Heart right ventricle (tissue), 16 donors: ENCODE data around the gene PTPRN2. TPM values are rescaled to one million over a fixed set of nuclear protein-coding genes. Genes with fewer than 3 reads are reported as not detected.

Experiments used
- ATAC-seq, 8 donors: fragments of 200-7000 bp; cut with Tn5 transposase; one replicate each; pipeline ENCODE4 v1.9.1; 2020; ENCODE audit warnings: mild to moderate bottlenecking in 8 of 8, moderate library complexity in 8 of 8, moderate number of reproducible peaks in 1 of 8
- DNase-seq, 2 donors: peaks; one replicate each; pipeline ENCODE4 v3.0.0-alpha.2; 2020
- H3K27ac ChIP-seq, 10 donors: fragments of 200-600 bp; sonication (generic) in 2 of 10; one replicate each; pipeline versions ENCODE4 v1.5.0 to v1.8.0; 2020 to 2022; ENCODE audit warnings: mild to moderate bottlenecking in 3 of 10
- H3K27me3 ChIP-seq, 7 donors: fragments of 200-600 bp; one replicate each; pipeline ENCODE4 v1.8.0; 2021 to 2022; ENCODE audit warnings: mild to moderate bottlenecking in 2 of 7
- H3K36me3 ChIP-seq, 9 donors: fragments of 200-600 bp; sonication (generic) in 1 of 9; one replicate each; pipeline versions ENCODE4 v1.5.0 to v1.8.0; 2020 to 2022; ENCODE audit warnings: mild to moderate bottlenecking in 2 of 9
- H3K4me1 ChIP-seq, 9 donors: fragments of 200-600 bp; sonication (generic) in 1 of 9; one replicate each; pipeline versions ENCODE4 v1.5.0 to v1.8.0; 2020 to 2022; ENCODE audit warnings: mild to moderate bottlenecking in 4 of 9
- H3K4me3 ChIP-seq, 10 donors: fragments of 200-600 bp; sonication (generic) in 2 of 10; one replicate each; pipeline versions ENCODE4 v1.5.0 to v1.8.0; 2020 to 2022; ENCODE audit warnings: mild to moderate bottlenecking in 7 of 10, moderate library complexity in 2 of 10
- H3K9me3 ChIP-seq, 11 donors: fragments of 200-600 bp in 10 of 11; sonication (generic) in 2 of 11; one replicate each; pipeline versions ENCODE4 v1.5.0 to v1.8.0; 2013 to 2022; ENCODE audit warnings: mild to moderate bottlenecking in 2 of 11, control low read depth in 1 of 11, moderate library complexity in 1 of 11
- WGBS, 2 donors: extraction: QIAGEN DNeasy Blood & Tissue Kit; methylation state at CpG; one replicate each; pipeline ENCODE4 v1.1.7; 2013; ENCODE audit warnings: inconsistent platforms in 1 of 2; 5-methylcytosine and 5-hydroxymethylcytosine counted together
- intact Hi-C, 10 donors: fragments of 100-400 bp; cut with DNase I; formaldehyde crosslinking; loops; one replicate each; pipeline versions ENCODE4 v1.11.1 to v1.14.2; 2022
- polyA plus RNA-seq, 2 donors: library from polyadenylated mRNA; stranded (reverse); fragments of 200-250 nt; gene quantifications; one replicate each; pipeline ENCODE4 v1.2.3, GENCODE V29; 2013
- total RNA-seq, 10 donors: library from RNA; stranded (reverse); fragmentation: NEBNext Ultra II Directional in 3 of 10; extraction: Animal tissue kit (Norgen Biotek cat#: 25700) in 3 of 10; gene quantifications; one replicate each; pipeline versions ENCODE4 v1.2.1 to v1.2.4, GENCODE V29; 2021 to 2023
- TF ChIP-seq, protein P1 (sequence below), 9 donors: fragments of 200-600 bp; sonication (generic) in 2 of 9; IDR thresholded peaks; one replicate each; pipeline versions ENCODE4 v1.5.0 to v1.8.0; 2021 to 2022; ENCODE audit warnings: antibody characterized with exemption in 9 of 9, mild to moderate bottlenecking in 5 of 9, moderate library complexity in 1 of 9
- donor health status: Arrhythmogenic right ventricular cardiomyopathy.
- donor health status: ischemic (EF 13 %, LVEDD 7.1; RV severe dilation, severe dysfunction).
- donor health status: healthy with polysubstance abuse.
- donor health status: DM: no; HTN: yes; CAD: no.
- donor health status: DM: no; HTN: no; CAD: no.
- donor health status: ischemic (EF 25% LVEDD 6.9; RV normal size, moderate dysfunction).
- donor health status: ischemic (EF 25% LVEDD 5.7; RV mildly dilated, moderate dysfunction).
- donor health status: healthy.
- donor health status: DM: yes; HTN: yes; CAD: no.
- donor health status: Ischemic cardiomyopathy.
- donor health status: ischemic (EF 35%, LVEDD 5.7; RV mildly dilated, moderate dysfunction).
- donor health status: nonischemic (EF 11% LVEDD 7.7; RV severe dilation, severe dysfunction).
- donor health status: DM: yes; HTN: yes; CAD: no.
- donor health status: PGD.
- donor health status: ischemic (EF 29% LVEDD 5.4; RV normal size, mild dysfunction).
- donor health status: nonischemic (EF 23%, LVEDD 6.1; RV moderate dilation, normal function).

PTPRN2 gene
- total and polyA plus RNA-seq, 12 donors = 0.82 to 1.8 (median 1.3) TPM

GRCh38 chr7:157751951-157752673 is 835.5 kb downstream of the PTPRN2 start:
- WGBS, 2 donors = 88 to 90% methylated on average over 27 of the region's 27 CpGs

GRCh38 chr7:157751406-157751805 is 836.2 kb downstream of the PTPRN2 start:
- H3K4me3 ChIP-seq = no peak overlapping the region
- no peaks in the 10 kb centered on the region for H3K36me3 ChIP-seq
- WGBS, 2 donors = 85 to 89% methylated on average over 22 of the region's 22 CpGs
- H3K27ac ChIP-seq = no peak overlapping the region
- TF ChIP-seq, protein P1, sequence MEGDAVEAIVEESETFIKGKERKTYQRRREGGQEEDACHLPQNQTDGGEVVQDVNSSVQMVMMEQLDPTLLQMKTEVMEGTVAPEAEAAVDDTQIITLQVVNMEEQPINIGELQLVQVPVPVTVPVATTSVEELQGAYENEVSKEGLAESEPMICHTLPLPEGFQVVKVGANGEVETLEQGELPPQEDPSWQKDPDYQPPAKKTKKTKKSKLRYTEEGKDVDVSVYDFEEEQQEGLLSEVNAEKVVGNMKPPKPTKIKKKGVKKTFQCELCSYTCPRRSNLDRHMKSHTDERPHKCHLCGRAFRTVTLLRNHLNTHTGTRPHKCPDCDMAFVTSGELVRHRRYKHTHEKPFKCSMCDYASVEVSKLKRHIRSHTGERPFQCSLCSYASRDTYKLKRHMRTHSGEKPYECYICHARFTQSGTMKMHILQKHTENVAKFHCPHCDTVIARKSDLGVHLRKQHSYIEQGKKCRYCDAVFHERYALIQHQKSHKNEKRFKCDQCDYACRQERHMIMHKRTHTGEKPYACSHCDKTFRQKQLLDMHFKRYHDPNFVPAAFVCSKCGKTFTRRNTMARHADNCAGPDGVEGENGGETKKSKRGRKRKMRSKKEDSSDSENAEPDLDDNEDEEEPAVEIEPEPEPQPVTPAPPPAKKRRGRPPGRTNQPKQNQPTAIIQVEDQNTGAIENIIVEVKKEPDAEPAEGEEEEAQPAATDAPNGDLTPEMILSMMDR (IDR thresholded peaks at IDR 0.05) = no peak
- H3K27me3 ChIP-seq = peaks cover 0 to 4% (median 0%) of the 10 kb centered on the region in 7 donors
- no peaks in the 10 kb centered on the region for H3K9me3 ChIP-seq
- intact Hi-C loops = no loop called here
- DNase-seq (no peak), ATAC-seq (no peak)
- no peaks in the 10 kb centered on the region for H3K4me1 ChIP-seq

More at GRCh38 chr7:157751951-157752673, 835.5 kb downstream of the PTPRN2 start:
- intact Hi-C loops = no loop called here
- Histone ChIP-seq H3K4me3 (no peak overlapping the region), H3K27ac (no peak overlapping the region), H3K27me3 (peaks cover 0 to 4% (median 0%) of the 10 kb centered on the region in 7 donors), H3K4me1 (no peaks in the 10 kb centered on the region), H3K9me3 (no peaks in the 10 kb centered on the region), H3K36me3 (no peaks in the 10 kb centered on the region)
- no peak for DNase-seq
- ATAC-seq = no peak
- TF ChIP-seq, protein P1 (IDR thresholded peaks at IDR 0.05) = no peak

- ATAC-seq (no peak), DNase-seq (no peak)
- Histone ChIP-seq H3K27ac (no peak overlapping the region), H3K36me3 (no peaks in the 10 kb centered on the region), H3K9me3 (no peaks in the 10 kb centered on the region), H3K27me3 (no peaks in the 10 kb centered on the region), H3K4me3 (no peak overlapping the region), H3K4me1 (no peaks in the 10 kb centered on the region)
- intact Hi-C loops = no loop called here
- TF ChIP-seq, protein P1 (IDR thresholded peaks at IDR 0.05) = no peak
- 71 to 82% methylated on average over 6 of the region's 6 CpGs for WGBS, 2 donors
Observed at GRCh38 chr7:157750291-157750690, 837.3 kb downstream of the PTPRN2 start.

DNA sequence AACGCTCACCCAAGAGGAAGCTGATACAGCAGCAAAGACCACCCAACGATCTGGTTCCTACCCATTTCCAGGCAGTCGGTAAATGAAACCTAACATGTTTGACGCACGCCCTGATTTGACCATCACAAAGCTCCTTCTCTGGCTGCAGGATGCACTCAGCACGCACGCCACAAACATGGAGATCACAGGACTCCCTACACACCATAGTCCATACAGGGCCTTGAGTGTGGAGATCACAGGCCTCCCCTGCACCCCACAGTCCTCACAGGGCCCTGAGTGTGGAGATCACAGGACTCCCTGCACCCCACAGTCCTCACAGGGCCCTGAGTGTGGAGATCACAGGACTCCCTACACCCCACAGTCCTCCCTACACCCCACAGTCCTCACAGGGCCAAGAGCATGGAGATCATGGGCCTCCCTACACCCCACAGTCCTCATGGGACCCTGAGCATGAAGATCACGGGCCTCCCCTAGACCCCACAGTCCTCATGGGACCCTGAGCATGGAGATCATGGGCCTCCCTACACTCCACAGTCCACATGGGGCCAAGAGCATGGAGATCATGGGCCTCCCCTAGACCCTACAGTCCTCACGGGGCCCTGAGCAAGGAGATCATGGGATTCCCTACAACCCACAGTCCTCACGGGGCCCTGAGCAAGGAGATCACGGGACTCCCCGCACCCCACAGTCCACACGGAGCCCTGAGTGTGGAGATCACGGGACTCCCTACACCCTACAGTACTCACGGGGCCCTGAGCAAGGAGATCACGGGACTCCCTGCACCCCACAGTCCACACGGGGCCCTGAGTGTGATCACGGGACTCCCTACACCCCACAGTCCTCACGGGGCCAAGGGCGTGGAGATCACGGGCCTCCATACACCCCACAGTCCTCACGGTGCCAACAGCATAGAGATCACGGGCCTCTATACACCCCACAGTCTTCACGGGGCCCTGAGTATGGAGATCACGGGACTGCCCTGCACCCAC is 841.6 kb downstream of the PTPRN2 start:
- no peak overlapping the region for H3K4me3 ChIP-seq
- no peaks in the 10 kb centered on the region for H3K9me3 ChIP-seq
- intact Hi-C loops = no loop called here
- ATAC-seq = peak in 1 of 8 donors; percentile 61
- H3K27ac ChIP-seq = no peak overlapping the region
- peaks cover 0 to 18% (median 4%) of the 10 kb centered on the region in 7 donors for H3K27me3 ChIP-seq
- 90% methylated on average over 25 of the region's 25 CpGs for WGBS, 2 donors
- no peaks in the 10 kb centered on the region for H3K36me3 ChIP-seq
- DNase-seq = no peak
- TF ChIP-seq, protein P1 (IDR thresholded peaks at IDR 0.05) = no peak
- no peaks in the 10 kb centered on the region for H3K4me1 ChIP-seq
